Aorta (tissue), 5 donors: ENCODE data around the gene LDB1. TPM values are rescaled to one million over a fixed set of nuclear protein-coding genes. Genes with fewer than 3 reads are reported as not detected.
A peak's percentile ranks its signal among the peaks of the same experiment; 100 is the strongest.

Experiments used
- ATAC-seq: fragments of 200-7000 bp; cut with Tn5 transposase; one replicate; pipeline ENCODE4 v1.9.1; 2022; ENCODE audit warnings: moderate library complexity; ENCODE audit not compliant: low FRiP score
- DNase-seq, 2 donors: peaks; one replicate each; pipeline ENCODE4 v3.0.0-alpha.2; 2020
- H3K27ac ChIP-seq, 2 donors: one replicate each; pipeline ENCODE4 v1.5.1; 2013; ENCODE audit warnings: low read length in 2 of 2, mild to moderate bottlenecking in 2 of 2, moderate library complexity in 2 of 2, control low read depth in 1 of 2, inconsistent platforms in 1 of 2, low read depth in 1 of 2
- H3K27me3 ChIP-seq, 2 donors: one replicate each; pipeline ENCODE4 v1.6.1; 2013; ENCODE audit warnings: control low read depth in 1 of 2, low read length in 1 of 2, mild to moderate bottlenecking in 1 of 2, moderate library complexity in 1 of 2; ENCODE audit not compliant: insufficient read depth in 2 of 2, control insufficient read depth in 1 of 2
- H3K36me3 ChIP-seq, 2 donors: one replicate each; pipeline ENCODE4 v1.6.1; 2013; ENCODE audit warnings: control low read depth in 1 of 2, low read length in 1 of 2, mild to moderate bottlenecking in 1 of 2; ENCODE audit not compliant: insufficient read depth in 2 of 2, control insufficient read depth in 1 of 2
- H3K4me1 ChIP-seq, 2 donors: one replicate each; pipeline ENCODE4 v1.6.1; 2013; ENCODE audit warnings: low read length in 2 of 2, control low read depth in 1 of 2, mild to moderate bottlenecking in 1 of 2, moderate library complexity in 1 of 2; ENCODE audit not compliant: insufficient read depth in 2 of 2, control insufficient read depth in 1 of 2
- H3K4me3 ChIP-seq, 2 donors: one replicate each; pipeline ENCODE4 v1.5.1; 2013; ENCODE audit warnings: low read length in 2 of 2, control low read depth in 1 of 2, mild to moderate bottlenecking in 1 of 2
- H3K9me3 ChIP-seq: one replicate; pipeline ENCODE4 v1.6.1; 2013; ENCODE audit warnings: mild to moderate bottlenecking, low read length; ENCODE audit not compliant: control insufficient read depth
- WGBS, 2 donors: extraction: QIAGEN DNeasy Blood & Tissue Kit; methylation state at CpG; one replicate each; pipeline ENCODE4 v1.1.7; 2013; 5-methylcytosine and 5-hydroxymethylcytosine counted together
- intact Hi-C, 2 donors: fragments of 100-400 bp; cut with DNase I; formaldehyde crosslinking; loops; one replicate each; pipeline versions ENCODE4 v1.14.2 to v1.15.0; 2022
- polyA plus RNA-seq, 2 donors: library from polyadenylated mRNA; stranded (reverse); fragments of 200-250 nt; gene quantifications; one replicate each; pipeline ENCODE4 v1.2.3, GENCODE V29; 2013
- total RNA-seq, 2 donors: library from RNA; stranded (reverse); fragmentation: NEBNext Ultra II Directional; extraction: Animal tissue kit (Norgen Biotek cat#: 25700); gene quantifications; one replicate each; pipeline ENCODE4 v1.2.1, GENCODE V29; 2021
- donor health status: healthy with polysubstance abuse.
- donor health status: Bipolar disorder and iron deficiency.
- donor health status: DM: no; HTN: no; CAD: no.
- donor health status: DM: no; HTN: no; CAD: no.
- donor health status: DM: yes; HTN: yes; CAD: no.

Gene LDB1
- total and polyA plus RNA-seq, 4 donors = 16.2 to 67.3 (median 42.9) TPM

DNA sequence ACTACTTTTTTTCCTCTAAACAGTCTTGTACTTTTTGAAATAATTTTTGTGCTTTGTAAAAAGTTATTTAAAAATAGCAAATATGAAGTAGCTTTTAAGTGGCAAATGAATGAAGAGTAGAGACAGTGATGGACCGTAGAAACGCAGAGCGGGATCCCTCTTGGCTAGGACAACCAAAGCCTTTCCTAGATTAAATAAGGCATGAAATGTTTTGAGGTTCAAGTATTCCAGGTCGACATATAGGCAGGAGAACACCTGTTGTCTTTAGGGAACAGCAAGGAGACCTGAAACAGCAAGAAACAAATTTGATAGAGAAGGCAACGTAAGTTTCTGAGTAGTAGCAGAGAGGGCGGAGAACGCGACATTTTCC is 12.0 kb upstream of the LDB1 start:
- DNase-seq (no peak), ATAC-seq (no peak)
- Histone ChIP-seq H3K4me1 (no peaks in the 10 kb centered on the region), H3K27me3 (no peaks in the 10 kb centered on the region), H3K9me3 (no peaks in the 10 kb centered on the region), H3K27ac (peak overlapping the region in 1 of 2 donors; percentile 48), H3K4me3 (no peak overlapping the region), H3K36me3 (no peaks in the 10 kb centered on the region)
- 18 to 23% methylated on average over 8 of the region's 8 CpGs for WGBS, 2 donors
- intact Hi-C loops = loop anchor here in 1 of 2 donors (1.0 kb wide), 1 partner anchor 11 kb away; no protein-coding TSS in a partner anchor

DNA sequence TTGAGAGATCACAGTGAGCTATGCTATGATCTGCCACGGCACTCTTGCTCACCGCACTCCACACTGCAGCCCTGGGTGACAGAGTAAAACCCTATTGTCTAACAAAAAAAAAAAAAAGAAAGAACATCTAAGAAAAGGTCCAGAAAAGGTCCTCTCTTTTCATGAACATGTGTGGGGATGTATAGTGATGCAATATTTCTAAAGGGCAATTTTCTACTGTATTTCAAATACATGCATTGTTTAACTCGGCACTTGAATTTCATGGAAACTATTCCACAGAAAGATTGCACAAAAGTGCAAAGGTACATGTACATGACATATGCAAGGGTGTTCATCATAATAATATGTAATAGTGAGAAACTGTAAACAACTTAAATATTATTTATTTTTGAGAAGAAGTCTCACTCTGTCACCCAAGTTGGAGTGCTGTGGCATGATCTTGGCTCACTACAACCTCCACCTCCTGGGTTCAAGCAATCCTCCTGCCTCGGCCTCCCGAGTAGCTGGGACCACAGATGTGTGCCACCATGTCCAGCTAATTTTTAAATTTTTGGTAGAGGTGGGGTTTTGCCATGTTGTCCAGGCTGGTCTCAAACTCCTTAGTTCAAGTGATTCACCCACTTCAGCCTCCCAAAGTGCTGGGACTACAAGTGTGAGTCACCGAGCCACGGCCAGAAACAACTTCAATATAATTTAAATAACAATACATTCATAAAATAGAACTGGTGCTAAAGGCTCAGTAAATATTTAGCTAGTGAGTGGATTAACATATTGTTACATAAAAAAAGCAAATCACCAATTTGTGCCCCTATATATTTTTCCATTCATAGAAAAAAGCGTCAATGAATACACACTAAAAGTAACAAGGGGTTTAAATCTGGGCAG is 11.4 kb upstream of the LDB1 start:
- WGBS, 2 donors = 85 to 87% methylated on average over 8 of the region's 8 CpGs
- Histone ChIP-seq H3K4me3 (no peak overlapping the region), H3K27me3 (no peaks in the 10 kb centered on the region), H3K36me3 (no peaks in the 10 kb centered on the region), H3K27ac (no peak overlapping the region), H3K4me1 (no peaks in the 10 kb centered on the region), H3K9me3 (no peaks in the 10 kb centered on the region)
- DNase-seq (no peak), ATAC-seq (no peak)
- intact Hi-C loops = loop anchor here in 1 of 2 donors (1.0 kb wide), 1 partner anchor 10 kb away; no protein-coding TSS in a partner anchor

DNA sequence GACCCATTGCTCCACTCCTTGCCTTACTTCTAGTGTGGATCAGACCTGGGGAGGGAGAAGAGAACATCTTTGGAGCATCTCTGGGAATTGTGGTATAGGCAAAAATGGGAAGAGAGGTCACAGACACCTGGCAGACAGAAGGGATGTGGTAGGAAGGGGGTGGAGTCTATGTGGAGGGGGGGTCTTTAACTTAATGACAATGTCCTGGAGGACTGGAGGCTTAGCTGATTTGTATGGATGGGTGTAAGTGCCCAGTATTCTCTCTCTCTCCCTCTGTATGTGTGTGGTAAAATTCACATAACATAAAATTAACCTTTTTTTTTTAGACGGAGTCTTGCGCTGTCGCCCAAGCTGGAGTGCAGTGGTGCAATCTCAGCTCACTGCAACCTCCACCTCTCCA is 3.1 kb upstream of the LDB1 start:
- no peaks in the 10 kb centered on the region for H3K4me1 ChIP-seq
- H3K36me3 ChIP-seq = no peaks in the 10 kb centered on the region
- intact Hi-C loops = no loop called here
- DNase-seq = no peak
- no peaks in the 10 kb centered on the region for H3K9me3 ChIP-seq
- whole genome bisulfite sequencing, 2 donors = 93 to 96% methylated on average over 3 of the region's 3 CpGs
- H3K4me3 ChIP-seq = no peak overlapping the region
- ATAC-seq = no peak
- H3K27me3 ChIP-seq = no peaks in the 10 kb centered on the region
- no peak overlapping the region for H3K27ac ChIP-seq

DNA sequence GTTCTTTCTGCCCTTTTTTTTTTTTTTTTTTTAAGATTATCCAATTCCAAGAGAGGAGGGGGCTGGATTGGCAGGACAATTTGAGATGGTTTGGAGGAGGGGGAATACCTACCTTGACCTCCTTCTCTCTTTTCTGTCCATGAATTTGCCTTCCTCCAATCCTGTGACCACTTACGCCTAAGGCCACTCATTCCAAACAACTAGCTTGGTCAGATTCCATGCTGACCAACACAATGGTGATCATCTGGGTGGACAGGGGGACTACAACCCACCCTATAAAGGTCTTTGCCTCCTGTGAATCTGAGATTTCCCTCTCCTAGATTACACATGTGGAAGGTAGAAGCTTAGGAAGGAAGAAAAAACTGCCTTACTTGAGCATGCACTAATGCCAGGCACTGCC is 2.3 kb upstream of the LDB1 start:
- ATAC-seq = no peak
- no peaks in the 10 kb centered on the region for H3K4me1 ChIP-seq
- 95 to 100% methylated on average over 1 of the region's 1 CpG for WGBS, 2 donors
- H3K36me3 ChIP-seq = no peaks in the 10 kb centered on the region
- no peaks in the 10 kb centered on the region for H3K9me3 ChIP-seq
- no peak overlapping the region for H3K27ac ChIP-seq
- intact Hi-C loops = no loop called here
- no peak for DNase-seq
- no peaks in the 10 kb centered on the region for H3K27me3 ChIP-seq
- no peak overlapping the region for H3K4me3 ChIP-seq

DNA sequence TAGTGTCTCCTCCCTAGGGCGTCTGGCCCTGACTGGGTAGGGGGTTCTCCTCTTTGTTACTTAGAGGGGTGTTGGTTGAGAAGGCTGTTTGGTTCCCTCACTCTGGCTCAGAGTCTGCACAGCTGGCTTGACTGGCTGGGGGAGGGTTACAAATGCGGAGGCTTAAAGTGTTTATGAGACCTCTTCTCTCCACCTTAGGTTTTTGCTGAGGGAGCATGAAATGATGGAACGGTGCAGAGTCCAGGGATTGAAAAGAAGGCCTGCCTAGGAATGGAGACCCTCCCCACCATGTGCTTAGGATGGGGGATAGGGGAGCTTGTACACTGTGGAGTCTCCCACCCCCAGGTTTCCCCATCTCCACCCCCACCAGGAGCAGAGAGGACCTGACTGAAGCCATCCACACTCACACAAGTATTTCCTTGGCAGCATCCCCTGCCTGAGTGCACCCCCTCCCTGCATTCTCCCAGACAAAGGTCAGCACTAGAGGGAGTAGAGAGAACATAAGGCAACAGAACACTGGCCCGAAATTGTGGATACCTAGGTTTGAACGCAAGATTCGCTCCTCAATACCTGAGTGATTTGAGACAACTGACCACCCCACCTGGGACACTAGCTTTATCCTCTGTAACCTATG is 1.7 kb upstream of the LDB1 start:
- ATAC-seq (no peak), DNase-seq (no peak)
- Histone ChIP-seq H3K9me3 (no peaks in the 10 kb centered on the region), H3K4me3 (no peak overlapping the region), H3K27me3 (no peaks in the 10 kb centered on the region), H3K36me3 (no peaks in the 10 kb centered on the region), H3K4me1 (no peaks in the 10 kb centered on the region), H3K27ac (peak overlapping the region; percentile 23 to 95)
- 30 to 47% methylated on average over 6 of the region's 6 CpGs for WGBS, 2 donors
- intact Hi-C loops = loop anchor here in 1 of 2 donors (1.0 kb wide), 1 partner anchor 10 kb away; no protein-coding TSS in a partner anchor

DNA sequence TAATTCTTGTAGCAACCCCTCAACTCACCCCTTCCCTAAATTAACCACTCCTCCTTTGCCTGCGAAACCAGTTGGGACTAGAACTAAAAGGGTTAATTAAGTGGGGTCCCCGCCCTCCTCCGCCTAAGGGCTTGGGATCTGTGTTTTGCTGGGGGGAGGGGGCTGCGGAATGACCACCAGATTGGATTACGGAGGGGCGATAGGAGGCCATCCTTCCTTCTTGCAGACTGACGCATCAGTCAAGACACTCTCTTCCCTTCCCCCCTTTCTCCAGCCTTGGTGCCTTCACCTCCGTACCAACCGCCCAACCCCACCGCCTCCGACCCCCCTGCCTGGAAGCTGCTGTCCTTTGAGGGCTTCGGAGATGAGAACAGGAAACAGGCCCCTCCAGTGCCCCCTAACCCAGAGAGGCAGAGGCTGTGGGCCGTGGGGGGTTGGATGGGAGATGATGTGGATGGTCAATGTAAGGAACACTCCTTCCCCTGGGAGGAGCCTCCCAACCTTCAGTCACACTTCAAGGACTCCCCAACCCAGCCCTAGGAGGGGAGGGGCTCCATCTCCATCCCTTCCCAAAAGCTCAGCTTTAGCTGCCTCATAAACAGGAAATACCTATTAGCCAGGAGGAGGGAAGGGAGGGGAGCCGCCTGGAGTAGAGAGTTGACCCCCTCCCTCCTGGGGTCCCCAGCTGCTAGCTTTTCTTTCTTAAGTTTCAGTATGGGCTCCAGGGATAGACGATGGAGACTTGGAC is 997 bp upstream of the LDB1 start:
- WGBS, 2 donors = 0 to 1% methylated on average over 15 of the region's 15 CpGs
- DNase-seq (peak; percentile 80 to 81), ATAC-seq (peak; percentile 56)

DNA sequence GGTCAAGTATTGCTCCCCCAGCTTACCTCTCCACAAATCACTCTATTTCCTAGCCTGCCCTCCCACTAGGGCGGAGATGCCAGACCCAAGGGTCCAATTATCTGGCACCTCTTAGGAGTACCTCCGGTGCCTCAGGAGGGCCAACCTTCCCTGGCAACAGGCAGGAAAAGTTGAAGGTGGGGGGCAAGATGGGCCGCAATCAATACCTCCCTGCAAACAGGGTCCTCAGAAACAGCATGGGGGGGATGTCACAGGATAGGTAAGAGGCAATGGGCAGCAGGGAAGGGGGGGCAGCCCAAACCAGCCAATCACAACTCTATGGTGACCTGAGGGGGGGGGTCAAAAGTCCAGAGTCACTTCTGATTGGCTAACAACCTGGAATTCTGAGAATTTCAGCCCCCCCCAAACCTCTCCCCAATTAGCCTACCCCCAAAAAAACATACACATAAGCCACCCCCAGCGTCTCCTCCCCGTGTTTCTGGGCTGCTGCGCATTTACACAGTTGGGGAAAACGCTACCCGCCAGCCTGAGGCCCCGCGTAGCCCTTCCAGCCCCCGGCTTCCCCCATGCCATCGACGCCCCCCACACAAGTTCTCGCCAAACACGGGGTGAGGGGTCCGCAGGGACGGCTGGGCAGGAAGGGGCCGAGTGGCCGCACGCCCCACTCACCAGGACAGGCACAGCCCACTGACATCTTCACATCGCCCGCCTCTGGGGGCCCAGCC is 589 bp downstream of the LDB1 start:
- no peaks in the 10 kb centered on the region for H3K9me3 ChIP-seq
- intact Hi-C loops = no loop called here
- H3K4me3 ChIP-seq = peak overlapping the region; percentile 44 to 85
- H3K4me1 ChIP-seq = no peaks in the 10 kb centered on the region
- no peaks in the 10 kb centered on the region for H3K27me3 ChIP-seq
- no peaks in the 10 kb centered on the region for H3K36me3 ChIP-seq
- peak overlapping the region; percentile 88 to 93 for H3K27ac ChIP-seq
- 1 to 2% methylated on average over 18 to 22 of the region's 22 CpGs for WGBS, 2 donors
- DNase-seq (peak; percentile 80 to 84), ATAC-seq (peak; percentile 31)

More for the DNA sequence above, 997 bp upstream of the LDB1 start:
- intact Hi-C loops = loop anchor here in 1 of 2 donors (1.0 kb wide), 1 partner anchor 11 kb away; no protein-coding TSS in a partner anchor
- Histone ChIP-seq H3K4me3 (peak overlapping the region; percentile 16 to 85), H3K27me3 (no peaks in the 10 kb centered on the region), H3K27ac (peak overlapping the region; percentile 93 to 95), H3K9me3 (no peaks in the 10 kb centered on the region), H3K36me3 (no peaks in the 10 kb centered on the region), H3K4me1 (no peaks in the 10 kb centered on the region)

DNA sequence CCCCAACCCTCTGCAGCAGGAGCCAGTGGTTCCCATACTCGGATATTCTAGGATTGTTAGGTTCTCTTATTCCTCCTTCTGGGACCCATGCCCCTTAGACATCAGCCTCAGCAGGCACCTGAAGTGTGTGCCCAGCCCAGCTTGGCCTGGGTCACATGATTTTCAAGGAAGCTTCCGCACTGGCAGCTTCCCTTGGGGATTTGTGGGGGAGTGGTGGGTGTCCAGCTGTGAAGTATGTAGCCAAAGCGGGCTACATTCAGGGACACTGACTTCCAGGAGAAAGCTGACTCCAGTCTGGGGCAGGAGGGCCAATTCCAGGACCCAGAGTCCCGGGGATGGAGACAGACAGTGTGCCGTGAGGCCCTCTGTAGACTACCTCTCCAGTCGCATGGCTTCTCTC is 1.3 kb downstream of the LDB1 start:
- no peaks in the 10 kb centered on the region for H3K4me1 ChIP-seq
- intact Hi-C loops = no loop called here
- H3K36me3 ChIP-seq = no peaks in the 10 kb centered on the region
- H3K27me3 ChIP-seq = no peaks in the 10 kb centered on the region
- ATAC-seq (no peak), DNase-seq (peak in 1 of 2 donors; percentile 64)
- WGBS, 2 donors = 1 to 2% methylated on average over 5 to 6 of the region's 6 CpGs
- peak overlapping the region; percentile 44 to 85 for H3K4me3 ChIP-seq
- H3K27ac ChIP-seq = peak overlapping the region in 1 of 2 donors; percentile 72
- no peaks in the 10 kb centered on the region for H3K9me3 ChIP-seq
